ENCODE measurements around the gene NF2. TPM values are rescaled to one million over a fixed set of nuclear protein-coding genes. Genes with fewer than 3 reads are reported as not detected.

The NF2 gene
- total RNA-seq, 1 donor: 240 TPM

DNA sequence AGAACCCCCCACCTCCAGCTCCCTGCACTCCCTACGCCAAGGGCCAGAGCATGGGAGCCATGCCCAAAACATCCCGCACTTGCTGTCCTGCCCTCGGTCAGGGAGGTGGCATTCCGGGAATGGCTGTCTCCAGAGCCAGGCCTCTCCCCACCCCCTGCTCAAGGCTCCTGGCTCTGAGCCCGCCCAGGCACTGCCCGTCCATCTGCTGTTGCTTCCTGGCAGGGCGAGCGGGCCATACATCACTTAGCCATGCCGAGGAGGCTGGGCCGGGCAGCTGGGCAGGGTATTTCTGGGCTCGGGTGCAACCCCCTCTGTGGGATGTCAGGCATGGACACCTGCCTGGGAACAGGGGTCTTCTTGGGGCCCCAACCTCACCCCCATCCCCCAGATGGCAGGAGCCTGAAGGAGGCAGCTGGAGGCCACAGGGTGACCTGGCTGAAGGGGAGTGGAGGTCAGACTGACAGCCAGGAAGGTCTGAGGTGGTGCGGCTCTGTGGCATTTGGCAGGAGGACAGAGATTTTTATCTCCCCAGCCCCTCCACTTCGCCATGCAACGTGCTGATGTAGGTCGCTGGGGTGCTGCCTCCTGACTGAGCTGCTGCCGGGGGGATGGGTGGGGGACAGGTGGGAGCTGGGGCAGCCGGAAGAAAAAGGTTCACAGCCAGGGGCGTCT is 107.6 kb downstream of the NF2 start:
- H3K4me3 ChIP-seq (ENCODE audit: low read depth, low read length): no peak overlapping the region
- TF ChIP-seq, protein P1, sequence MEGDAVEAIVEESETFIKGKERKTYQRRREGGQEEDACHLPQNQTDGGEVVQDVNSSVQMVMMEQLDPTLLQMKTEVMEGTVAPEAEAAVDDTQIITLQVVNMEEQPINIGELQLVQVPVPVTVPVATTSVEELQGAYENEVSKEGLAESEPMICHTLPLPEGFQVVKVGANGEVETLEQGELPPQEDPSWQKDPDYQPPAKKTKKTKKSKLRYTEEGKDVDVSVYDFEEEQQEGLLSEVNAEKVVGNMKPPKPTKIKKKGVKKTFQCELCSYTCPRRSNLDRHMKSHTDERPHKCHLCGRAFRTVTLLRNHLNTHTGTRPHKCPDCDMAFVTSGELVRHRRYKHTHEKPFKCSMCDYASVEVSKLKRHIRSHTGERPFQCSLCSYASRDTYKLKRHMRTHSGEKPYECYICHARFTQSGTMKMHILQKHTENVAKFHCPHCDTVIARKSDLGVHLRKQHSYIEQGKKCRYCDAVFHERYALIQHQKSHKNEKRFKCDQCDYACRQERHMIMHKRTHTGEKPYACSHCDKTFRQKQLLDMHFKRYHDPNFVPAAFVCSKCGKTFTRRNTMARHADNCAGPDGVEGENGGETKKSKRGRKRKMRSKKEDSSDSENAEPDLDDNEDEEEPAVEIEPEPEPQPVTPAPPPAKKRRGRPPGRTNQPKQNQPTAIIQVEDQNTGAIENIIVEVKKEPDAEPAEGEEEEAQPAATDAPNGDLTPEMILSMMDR (IDR thresholded peaks at IDR 0.05; ENCODE audit: insufficient read depth, low read depth, low read length): no peak
- DNase-seq (ENCODE audit: low read depth): no peak

DNA sequence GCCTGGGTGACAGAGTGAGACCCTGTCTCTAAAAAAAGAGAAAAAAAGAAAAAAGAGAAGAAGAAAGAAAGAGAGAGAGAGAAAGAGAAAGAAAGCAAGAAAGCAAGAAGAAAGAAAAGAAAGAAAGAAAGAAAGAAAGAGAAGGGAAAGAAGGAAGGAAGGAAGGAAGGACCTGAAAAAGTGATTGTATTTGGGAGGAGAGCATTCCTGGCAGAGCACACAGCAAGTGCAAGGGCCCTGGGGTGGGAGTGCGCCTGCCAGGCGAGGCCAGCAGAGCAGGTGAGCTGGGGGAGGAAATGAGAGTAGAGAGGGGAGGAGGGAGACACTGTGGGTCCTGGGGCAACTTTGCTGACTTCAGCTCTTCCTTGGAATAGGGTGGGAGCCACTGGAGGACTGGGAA is 108.7 kb downstream of the NF2 start:
- no peak overlapping the region for H3K4me3 ChIP-seq (ENCODE audit: low read depth, low read length)
- TF ChIP-seq, protein P1 (IDR thresholded peaks at IDR 0.05; ENCODE audit: insufficient read depth, low read depth, low read length): no peak
- no peak for DNase-seq (ENCODE audit: low read depth)

- no peak for DNase-seq (ENCODE audit: low read depth)
- H3K4me3 ChIP-seq (ENCODE audit: low read depth, low read length): no peak overlapping the region
- TF ChIP-seq, protein P1 (IDR thresholded peaks at IDR 0.05; ENCODE audit: insufficient read depth, low read depth, low read length): no peak
Measured at GRCh38 chr22:29713156-29713727, 109.8 kb downstream of the NF2 start.

DNA sequence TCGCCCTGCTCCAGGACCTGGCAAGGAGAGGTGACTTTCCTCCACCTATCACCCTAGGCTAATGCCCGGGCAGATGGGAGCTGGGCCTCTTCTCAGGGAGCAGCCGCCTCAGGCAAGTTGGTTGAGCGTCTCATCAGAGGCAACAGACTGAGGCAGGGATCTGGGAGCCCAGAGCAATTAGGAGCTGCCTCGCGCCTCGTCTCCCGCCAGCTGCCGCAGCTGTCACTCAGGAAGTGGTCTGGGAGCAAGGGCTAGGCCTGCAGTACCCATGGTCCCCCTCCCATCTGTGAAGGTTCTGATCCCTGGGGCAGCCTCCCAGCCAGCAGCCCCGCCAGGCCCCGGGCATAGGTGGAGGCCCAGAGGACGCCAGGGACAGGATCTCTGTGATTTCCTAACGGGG is 111.8 kb downstream of the NF2 start:
- TF ChIP-seq, protein P1 (IDR thresholded peaks at IDR 0.05; ENCODE audit: insufficient read depth, low read depth, low read length): no peak
- DNase-seq (ENCODE audit: low read depth): no peak
- H3K4me3 ChIP-seq (ENCODE audit: low read depth, low read length): no peak overlapping the region

GRCh38 chr22:29715705-29716104 is 112.3 kb downstream of the NF2 start:
- no peak for DNase-seq (ENCODE audit: low read depth)
- TF ChIP-seq, protein P1 (IDR thresholded peaks at IDR 0.05; ENCODE audit: insufficient read depth, low read depth, low read length): no peak
- H3K4me3 ChIP-seq (ENCODE audit: low read depth, low read length): no peak overlapping the region

DNA sequence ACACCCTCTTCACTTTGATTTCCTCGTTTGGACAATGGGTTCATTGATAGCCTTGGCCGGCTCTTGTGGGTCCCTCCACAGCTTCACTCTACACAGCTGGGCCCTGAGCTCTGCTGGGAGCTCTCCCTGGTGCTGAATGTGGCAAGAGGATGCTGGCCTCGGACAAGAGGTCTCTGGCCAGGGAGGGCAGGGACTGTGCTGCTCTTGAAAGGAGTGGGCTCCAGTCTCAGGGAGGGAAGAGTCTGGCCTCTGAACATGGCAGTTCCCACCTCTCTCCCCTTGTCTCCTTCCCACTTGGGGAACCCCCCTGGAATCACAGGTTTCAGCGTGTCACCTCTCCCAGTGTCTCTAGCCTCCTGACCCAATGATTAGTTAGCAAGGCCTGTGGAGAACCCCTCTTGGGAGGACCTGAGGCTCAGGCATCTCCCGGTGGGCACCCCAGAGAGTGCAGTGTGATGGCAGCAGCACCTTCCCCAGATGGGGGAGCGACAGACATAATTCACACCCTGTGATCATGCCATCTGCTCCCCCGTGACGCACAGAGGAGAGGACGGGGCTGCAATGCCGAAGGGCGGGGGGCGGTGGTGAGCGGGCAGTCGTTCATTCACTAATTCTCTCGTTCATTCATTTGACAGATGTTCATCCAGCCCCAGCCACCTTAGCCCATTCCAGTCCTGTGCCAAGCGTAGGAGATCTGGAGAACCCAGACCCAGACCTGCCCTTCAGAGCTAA is 113.5 kb downstream of the NF2 start:
- no peak overlapping the region for H3K4me3 ChIP-seq (ENCODE audit: low read depth, low read length)
- TF ChIP-seq, protein P1 (IDR thresholded peaks at IDR 0.05; ENCODE audit: insufficient read depth, low read depth, low read length): no peak
- peak; percentile 76 for DNase-seq (ENCODE audit: low read depth)
